Activated CD8-positive, alpha-beta T cell treated with anti-CD3 and anti-CD28 coated beads, Interleukin-2, amount 10 ng/mL, durations not matched to agents 7 days and 5 days (primary cell): ENCODE data around the gene RPS6KC1. TPM values are rescaled to one million over a fixed set of nuclear protein-coding genes. Genes with fewer than 3 reads are reported as not detected.
"Not testable (repeated sequence)": the region's sequence is repeated elsewhere in the genome, so short reads cannot be mapped to it uniquely, and the experiment has no call there.

Experiments used
- ATAC-seq: fragments of 150-1000 bp; cut with Tn5 transposase; one replicate; pipeline ENCODE4 v1.10.0; 2021; ENCODE audit warnings: moderate library complexity
- CTCF ChIA-PET: fragments of 350-600 bp; sonication (Branson Sonifier 250); formaldehyde crosslinking; loops from one replicate; lab custom pipeline; 2021; ENCODE audit warnings: antibody characterized with exemption; lab: Charles Lee
- POLR2A ChIA-PET: fragments of 350-600 bp; sonication (Branson Sonifier 250); formaldehyde crosslinking; loops from one replicate; lab custom pipeline; 2021; ENCODE audit warnings: antibody characterized with exemption; lab: Charles Lee
- DNase-seq: peaks from one replicate; pipeline ENCODE4 v3.0.0-alpha.2; 2020
- H3K27ac Mint-ChIP-seq: one replicate; pipeline ENCODE4 v1.8.0; 2021; ENCODE audit warnings: mild to moderate bottlenecking, mixed read lengths
- H3K27me3 Mint-ChIP-seq: one replicate; pipeline ENCODE4 v1.8.0; 2021; ENCODE audit warnings: low read depth, mixed read lengths
- H3K36me3 Mint-ChIP-seq: one replicate; pipeline ENCODE4 v1.8.0; 2021; ENCODE audit warnings: low read depth, mixed read lengths
- H3K4me1 Mint-ChIP-seq: one replicate; pipeline ENCODE4 v1.8.0; 2021; ENCODE audit warnings: low read depth, mixed read lengths
- H3K4me3 Mint-ChIP-seq: one replicate; pipeline ENCODE4 v1.8.0; 2021; ENCODE audit warnings: mild to moderate bottlenecking, mixed read lengths
- H3K9me3 Mint-ChIP-seq: one replicate; pipeline ENCODE4 v1.8.0; 2022; ENCODE audit warnings: mixed read lengths; ENCODE audit not compliant: insufficient read depth
- total RNA-seq, 2 experiments: library from RNA; stranded (reverse); gene quantifications; one replicate each; pipeline ENCODE4 v1.2.3, GENCODE V29; 2021

RPS6KC1 gene
- total RNA-seq, 2 experiments from 2014 or later: 11.8 to 12.5 TPM

DNA sequence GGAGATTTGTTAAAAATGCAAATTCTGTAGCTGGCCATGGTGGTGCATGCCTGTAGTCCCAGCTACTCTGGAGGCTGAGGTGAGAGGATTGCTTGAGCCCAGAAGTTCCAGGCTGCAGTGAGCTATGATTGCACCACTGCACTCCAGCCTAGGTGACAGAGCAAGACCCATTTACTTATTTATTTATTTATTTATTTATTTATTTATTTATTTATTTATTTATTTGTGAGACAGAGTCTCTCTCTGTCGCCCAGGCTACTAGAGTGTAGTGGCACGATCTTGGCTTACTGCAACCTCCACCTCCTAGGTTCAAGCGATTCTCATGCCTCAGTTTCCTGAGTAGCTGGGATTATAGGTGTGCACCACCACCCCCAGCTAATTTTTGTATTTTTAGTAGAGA, 250.5 kb downstream of the RPS6KC1 start:
- H3K9me3 Mint-ChIP-seq, DNase-seq, ATAC-seq, H3K27ac Mint-ChIP-seq, H3K4me3 Mint-ChIP-seq, H3K4me1 Mint-ChIP-seq, H3K36me3 Mint-ChIP-seq, POLR2A ChIA-PET, CTCF ChIA-PET, H3K27me3 Mint-ChIP-seq: not testable (repeated sequence)

GRCh38 chr1:213303286-213303685, 252.2 kb downstream of the RPS6KC1 start:
- ChIA-PET CTCF (no interaction called here), POLR2A (no interaction called here)
- no peak overlapping the region for H3K4me3 Mint-ChIP-seq
- H3K9me3 Mint-ChIP-seq: no peaks in the 10 kb centered on the region
- H3K27ac Mint-ChIP-seq: no peak overlapping the region
- ATAC-seq (no peak), DNase-seq (no peak)
- no peaks in the 10 kb centered on the region for H3K4me1 Mint-ChIP-seq
- H3K36me3 Mint-ChIP-seq: no peaks in the 10 kb centered on the region
- peaks cover 2% of the 10 kb centered on the region for H3K27me3 Mint-ChIP-seq

DNA sequence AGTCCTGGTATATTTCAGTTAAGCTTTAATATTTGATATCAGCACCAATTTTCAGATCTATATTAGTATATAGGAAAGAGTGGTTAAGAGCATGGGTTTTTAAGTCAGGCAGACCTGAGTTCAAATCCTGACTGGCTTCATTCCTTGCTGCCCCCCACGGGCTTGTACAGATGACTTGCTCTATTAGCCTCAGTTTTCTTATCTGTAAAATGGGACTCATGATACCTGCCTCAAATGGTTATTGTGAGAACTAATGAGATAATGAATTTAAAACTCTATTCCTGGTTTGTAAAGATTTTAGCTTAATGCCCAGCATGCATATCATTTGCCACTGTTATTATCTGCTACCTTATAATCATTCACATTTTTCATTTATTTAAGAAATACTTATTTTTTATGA, 264.5 kb downstream of the RPS6KC1 start:
- Mint-ChIP-seq H3K36me3 (no peaks in the 10 kb centered on the region), H3K4me1 (no peaks in the 10 kb centered on the region), H3K9me3 (peaks cover 4% of the 10 kb centered on the region), H3K4me3 (no peak overlapping the region), H3K27ac (no peak overlapping the region), H3K27me3 (no peaks in the 10 kb centered on the region)
- DNase-seq: no peak
- ChIA-PET POLR2A (no interaction called here), CTCF (no interaction called here)
- no peak for ATAC-seq

GRCh38 chr1:213318458-213318857, 267.4 kb downstream of the RPS6KC1 start:
- POLR2A ChIA-PET, H3K4me3 Mint-ChIP-seq, ATAC-seq, DNase-seq, H3K27me3 Mint-ChIP-seq, CTCF ChIA-PET, H3K36me3 Mint-ChIP-seq, H3K4me1 Mint-ChIP-seq, H3K27ac Mint-ChIP-seq, H3K9me3 Mint-ChIP-seq: not testable (repeated sequence)

DNA sequence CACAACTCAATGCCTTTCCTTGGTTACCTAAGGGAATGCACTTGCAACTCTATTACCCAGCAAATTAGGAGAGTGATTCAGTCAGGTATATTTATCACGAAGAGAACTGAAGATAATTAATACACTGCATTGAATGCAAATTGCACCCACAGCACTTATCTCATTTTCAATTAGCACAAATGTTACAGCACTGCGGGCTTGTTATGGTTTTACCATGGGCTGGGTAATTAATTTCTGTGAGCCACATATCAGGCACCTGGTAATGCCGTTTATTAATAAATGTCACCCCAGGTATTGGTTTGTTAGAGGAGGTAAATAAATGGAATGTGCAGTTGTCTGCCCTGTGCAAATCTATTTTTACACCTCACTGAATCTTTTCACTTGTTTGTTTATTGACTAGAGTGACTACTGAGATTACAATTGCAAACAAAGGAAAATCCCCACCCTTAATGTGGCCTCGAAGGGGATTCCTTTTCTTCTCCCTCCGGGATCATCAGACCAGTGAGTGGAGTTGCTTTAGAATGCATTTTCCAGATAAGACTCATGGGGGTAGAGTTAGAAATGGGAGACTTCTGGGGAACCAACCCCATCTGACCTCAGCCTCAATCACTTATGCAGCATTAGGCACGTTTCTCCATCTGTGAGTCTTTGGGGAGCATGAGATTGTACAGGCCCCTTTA, 269.3 kb downstream of the RPS6KC1 start:
- Mint-ChIP-seq H3K27me3 (no peaks in the 10 kb centered on the region), H3K27ac (no peak overlapping the region), H3K4me1 (no peaks in the 10 kb centered on the region), H3K4me3 (no peak overlapping the region), H3K36me3 (no peaks in the 10 kb centered on the region), H3K9me3 (peaks cover 4% of the 10 kb centered on the region)
- ATAC-seq: no peak
- DNase-seq: no peak
- CTCF ChIA-PET: no interaction called here
- POLR2A ChIA-PET: no interaction called here

Other genes starting within 250 kb of the RPS6KC1 start
- not detected for gene SPATA45, start 203.6 kb upstream of the RPS6KC1 start, total RNA-seq
- 10 to 100 TPM; 11.7 to 12.6 TPM for gene FLVCR1, start 193.0 kb upstream of the RPS6KC1 start, total RNA-seq
- under 1 TPM; 0.16 to 0.21 TPM for gene VASH2, start 100.7 kb upstream of the RPS6KC1 start, total RNA-seq
- gene ANGEL2, start 35.4 kb upstream of the RPS6KC1 start, total RNA-seq: 10 to 100 TPM; 39.6 to 41.5 TPM